Measurements from ENCODE around the gene LRRC49. TPM values are rescaled to one million over a fixed set of nuclear protein-coding genes. Genes with fewer than 3 reads are reported as not detected.
"Not testable (repeated sequence)": the region's sequence is repeated elsewhere in the genome, so short reads cannot be mapped to it uniquely, and the experiment has no call there.

LRRC49 gene
- total RNA-seq, 1 donor from 2014 or later, result 23.6 TPM

- H3K4me1 Mint-ChIP-seq (ENCODE audit: low read depth), result peaks cover 1% of the 10 kb centered on the region
- H3K36me3 Mint-ChIP-seq (ENCODE audit: insufficient read depth), result peaks cover 7% of the 10 kb centered on the region
- no peaks in the 10 kb centered on the region for H3K27me3 Mint-ChIP-seq
- H3K9me3 Mint-ChIP-seq (ENCODE audit: low read depth), result peaks cover 3% of the 10 kb centered on the region
- no peak overlapping the region for H3K4me3 Mint-ChIP-seq (ENCODE audit: low read depth)
- no peak overlapping the region for H3K27ac Mint-ChIP-seq
- DNase-seq (ENCODE audit: low spot score, unreplicated experiment), result no peak
- TF ChIP-seq, protein P1, sequence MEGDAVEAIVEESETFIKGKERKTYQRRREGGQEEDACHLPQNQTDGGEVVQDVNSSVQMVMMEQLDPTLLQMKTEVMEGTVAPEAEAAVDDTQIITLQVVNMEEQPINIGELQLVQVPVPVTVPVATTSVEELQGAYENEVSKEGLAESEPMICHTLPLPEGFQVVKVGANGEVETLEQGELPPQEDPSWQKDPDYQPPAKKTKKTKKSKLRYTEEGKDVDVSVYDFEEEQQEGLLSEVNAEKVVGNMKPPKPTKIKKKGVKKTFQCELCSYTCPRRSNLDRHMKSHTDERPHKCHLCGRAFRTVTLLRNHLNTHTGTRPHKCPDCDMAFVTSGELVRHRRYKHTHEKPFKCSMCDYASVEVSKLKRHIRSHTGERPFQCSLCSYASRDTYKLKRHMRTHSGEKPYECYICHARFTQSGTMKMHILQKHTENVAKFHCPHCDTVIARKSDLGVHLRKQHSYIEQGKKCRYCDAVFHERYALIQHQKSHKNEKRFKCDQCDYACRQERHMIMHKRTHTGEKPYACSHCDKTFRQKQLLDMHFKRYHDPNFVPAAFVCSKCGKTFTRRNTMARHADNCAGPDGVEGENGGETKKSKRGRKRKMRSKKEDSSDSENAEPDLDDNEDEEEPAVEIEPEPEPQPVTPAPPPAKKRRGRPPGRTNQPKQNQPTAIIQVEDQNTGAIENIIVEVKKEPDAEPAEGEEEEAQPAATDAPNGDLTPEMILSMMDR (IDR thresholded peaks at IDR 0.05; ENCODE audit: unreplicated experiment), result no peak
Measured at GRCh38 chr15:70932397-70932796, 39.8 kb downstream of the LRRC49 start.

- DNase-seq (ENCODE audit: low spot score, unreplicated experiment), result no peak
- peaks cover 4% of the 10 kb centered on the region for H3K36me3 Mint-ChIP-seq (ENCODE audit: insufficient read depth)
- H3K4me3 Mint-ChIP-seq (ENCODE audit: low read depth), result no peak overlapping the region
- TF ChIP-seq, protein P1 (IDR thresholded peaks at IDR 0.05; ENCODE audit: unreplicated experiment), result no peak
- H3K27me3 Mint-ChIP-seq, result no peaks in the 10 kb centered on the region
- H3K27ac Mint-ChIP-seq, result no peak overlapping the region
- peaks cover 1% of the 10 kb centered on the region for H3K4me1 Mint-ChIP-seq (ENCODE audit: low read depth)
- no peaks in the 10 kb centered on the region for H3K9me3 Mint-ChIP-seq (ENCODE audit: low read depth)
Measured at GRCh38 chr15:70933411-70933810, 40.8 kb downstream of the LRRC49 start.

- no peak for DNase-seq (ENCODE audit: low spot score, unreplicated experiment)
- Mint-ChIP-seq H3K27ac (no peak overlapping the region), H3K27me3 (no peaks in the 10 kb centered on the region), H3K4me3 (ENCODE audit: low read depth) (no peak overlapping the region), H3K4me1 (ENCODE audit: low read depth) (peaks cover 1% of the 10 kb centered on the region), H3K9me3 (ENCODE audit: low read depth) (no peaks in the 10 kb centered on the region), H3K36me3 (ENCODE audit: insufficient read depth) (no peaks in the 10 kb centered on the region)
- TF ChIP-seq, protein P1 (IDR thresholded peaks at IDR 0.05; ENCODE audit: unreplicated experiment), result no peak
Measured at GRCh38 chr15:70935631-70936030, 43.0 kb downstream of the LRRC49 start.

DNA sequence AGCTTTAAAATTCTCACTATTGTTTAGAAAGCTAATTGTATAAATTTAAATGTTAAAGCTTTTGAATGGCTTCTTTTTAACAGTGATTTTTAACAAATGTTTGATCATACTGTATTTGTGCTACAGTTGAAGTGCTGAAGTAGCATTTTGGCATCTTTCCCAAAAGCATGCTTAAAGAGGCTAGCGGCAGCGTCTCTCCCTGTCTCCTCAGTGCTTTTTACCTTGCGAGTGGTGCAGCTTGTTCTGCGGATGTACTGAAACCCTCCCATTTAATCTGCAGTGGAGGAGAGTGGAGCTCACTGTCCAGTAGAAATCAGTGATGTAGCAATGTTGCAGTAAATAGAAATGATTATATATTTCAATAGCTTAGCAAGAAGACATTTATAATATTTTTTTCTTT, 43.7 kb downstream of the LRRC49 start:
- Mint-ChIP-seq H3K36me3 (ENCODE audit: insufficient read depth) (no peaks in the 10 kb centered on the region), H3K9me3 (ENCODE audit: low read depth) (no peaks in the 10 kb centered on the region), H3K27me3 (no peaks in the 10 kb centered on the region), H3K27ac (no peak overlapping the region), H3K4me3 (ENCODE audit: low read depth) (no peak overlapping the region), H3K4me1 (ENCODE audit: low read depth) (peaks cover 1% of the 10 kb centered on the region)
- TF ChIP-seq, protein P1 (IDR thresholded peaks at IDR 0.05; ENCODE audit: unreplicated experiment), result no peak
- DNase-seq (ENCODE audit: low spot score, unreplicated experiment), result no peak

GRCh38 chr15:70943285-70943684, 50.7 kb downstream of the LRRC49 start:
- not testable (repeated sequence) for H3K4me3 Mint-ChIP-seq (ENCODE audit: low read depth); H3K27ac Mint-ChIP-seq; H3K27me3 Mint-ChIP-seq; DNase-seq (ENCODE audit: low spot score, unreplicated experiment); H3K36me3 Mint-ChIP-seq (ENCODE audit: insufficient read depth); H3K9me3 Mint-ChIP-seq (ENCODE audit: low read depth); H3K4me1 Mint-ChIP-seq (ENCODE audit: low read depth)

Measured in progenitor cell of endocrine pancreas (in vitro differentiated cells).